HCT116 (cell line): ENCODE data around the gene GRM4. TPM values are rescaled to one million over a fixed set of nuclear protein-coding genes. Genes with fewer than 3 reads are reported as not detected.

Experiments used
- ATAC-seq: fragments of 200-7000 bp; cut with Tn5 transposase; 2 replicates; pipeline ENCODE4 v1.9.1; 2020; ENCODE audit warnings: mild to moderate bottlenecking, moderate library complexity
- BruUV-seq: library from RNA; stranded (reverse); fragments of 400-500 nt; replicated peaks from 2 replicates; lab custom pipeline; 2021; lab: Mats Ljungman, UMichigan
- CTCF ChIA-PET: fragments of 300-600 bp; sonication (Branson Sonifier 250); formaldehyde crosslinking; loops from one replicate; lab custom pipeline; 2021; ENCODE audit warnings: antibody characterized with exemption; lab: Charles Lee
- POLR2A ChIA-PET: fragments of 300-600, 350-600 bp; sonication (Branson Sonifier 250); formaldehyde crosslinking; loops from one replicate; lab custom pipeline; 2021; ENCODE audit warnings: antibody characterized with exemption; lab: Charles Lee
- RAD21 ChIA-PET, 2 experiments: fragments of 300-600 bp; sonication (Branson Sonifier 250); formaldehyde crosslinking; loops; one replicate each; lab custom pipeline; 2023; ENCODE audit warnings: low total read pairs in 2 of 2; ENCODE audit not compliant: uncharacterized antibody in 2 of 2, unreplicated experiment in 2 of 2, low non-redundant PET in 1 of 2; lab: Charles Lee
- DNase-seq: peaks from one replicate; pipeline ENCODE4 v3.0.0-alpha.2; 2010; ENCODE audit warnings: low read depth, low spot score
- H2AFZ ChIP-seq: fragments of 200-600 bp; shearing (Covaris generic), sonication (generic); 2 replicates; pipeline ENCODE4 v1.6.1; 2017; ENCODE audit warnings: low read depth, mixed run types, mixed read lengths, antibody characterized with exemption, low read length; ENCODE audit not compliant: poor library complexity, severe bottlenecking
- H3K27ac ChIP-seq: 2 replicates; pipeline ENCODE4 v1.5.1; 2012; ENCODE audit warnings: low read depth, low read length
- H3K27me3 ChIP-seq: fragments of 200-600 bp; sonication (generic); 2 replicates; pipeline ENCODE4 v1.6.1; 2016; ENCODE audit warnings: mixed run types, low read length, mixed read lengths; ENCODE audit not compliant: insufficient read depth
- H3K36me3 ChIP-seq, 2 experiments: fragments of 200-500 bp in 1 of 2; fragments of 200-600 bp in 1 of 2; sonication (Bioruptor generic) in 1 of 2; sonication (generic) in 1 of 2; 2 replicates each; pipeline versions ENCODE4 v1.5.1 to v1.6.1; 2014 to 2016; ENCODE audit warnings: low read length in 2 of 2, inconsistent platforms in 1 of 2, mixed read lengths in 1 of 2, mixed run types in 1 of 2; ENCODE audit not compliant: insufficient read depth in 2 of 2, control insufficient read depth in 1 of 2
- H3K4me1 ChIP-seq, 2 experiments: fragments of 200-600 bp in 1 of 2; sonication (generic) in 1 of 2; 2 replicates each; pipeline versions ENCODE4 v1.5.1 to v1.6.1; 2012 to 2017; ENCODE audit warnings: low read length in 2 of 2, inconsistent platforms in 1 of 2, mild to moderate bottlenecking in 1 of 2, mixed read lengths in 1 of 2, mixed run types in 1 of 2, moderate library complexity in 1 of 2; ENCODE audit not compliant: insufficient read depth in 2 of 2, control insufficient read depth in 1 of 2
- H3K4me2 ChIP-seq: fragments of 200-600 bp; sonication (generic); 2 replicates; pipeline ENCODE4 v1.6.1; 2017; ENCODE audit warnings: mixed run types, low read length, mixed read lengths
- H3K4me3 ChIP-seq, 2 experiments: fragments of 200-600 bp in 1 of 2; sonication (generic) in 1 of 2; replicated peaks in 1 of 2; 2 replicates each; pipeline ENCODE4 v1.5.1; 2011 to 2016; ENCODE audit warnings: low read length in 2 of 2, control low read depth in 1 of 2, low read depth in 1 of 2, mild to moderate bottlenecking in 1 of 2, mixed read lengths in 1 of 2, mixed run types in 1 of 2
- H3K79me2 ChIP-seq: fragments of 200-600 bp; sonication (generic); 2 replicates; pipeline ENCODE4 v1.6.1; 2017; ENCODE audit warnings: mild to moderate bottlenecking, mixed run types, low read length, moderate library complexity, mixed read lengths; ENCODE audit not compliant: insufficient read depth
- H3K9ac ChIP-seq: fragments of 200-600 bp; sonication (generic); 2 replicates; pipeline ENCODE4 v1.6.1; 2016; ENCODE audit warnings: low read length, mixed read lengths
- H3K9me2 ChIP-seq: fragments of 200-600 bp; sonication (generic), shearing (Covaris generic); 2 replicates; pipeline ENCODE4 v1.6.1; 2017; ENCODE audit warnings: mixed run types, mild to moderate bottlenecking, moderate library complexity; ENCODE audit not compliant: insufficient read depth
- H3K9me3 ChIP-seq, 2 experiments: fragments of 200-500 bp in 1 of 2; fragments of 200-600 bp in 1 of 2; sonication (Bioruptor generic) in 1 of 2; sonication (generic) in 1 of 2; 2 replicates each; pipeline ENCODE4 v1.6.1; 2014 to 2017; ENCODE audit warnings: low read length in 2 of 2, mixed read lengths in 2 of 2, inconsistent platforms in 1 of 2, low read depth in 1 of 2, mild to moderate bottlenecking in 1 of 2, mixed run types in 1 of 2, moderate library complexity in 1 of 2; ENCODE audit not compliant: control insufficient read depth in 1 of 2, insufficient read depth in 1 of 2
- H4K20me1 ChIP-seq: fragments of 200-600 bp; sonication (generic), shearing (Covaris generic); 2 replicates; pipeline ENCODE4 v1.6.1; 2017; ENCODE audit warnings: mixed run types, mild to moderate bottlenecking, moderate library complexity; ENCODE audit not compliant: insufficient read depth
- ATF3 ChIP-seq: IDR thresholded peaks from 2 replicates; pipeline ENCODE4 v1.6.1; 2012
- CBX3 ChIP-seq: IDR thresholded peaks from 2 replicates; pipeline ENCODE4 v1.6.1; 2012; ENCODE audit warnings: low read depth
- CEBPB ChIP-seq: IDR thresholded peaks from 2 replicates; pipeline ENCODE4 v1.6.1; 2012; ENCODE audit warnings: low read depth
- EGR1 ChIP-seq: IDR thresholded peaks from 2 replicates; pipeline ENCODE4 v1.6.1; 2012; ENCODE audit warnings: low read depth
- FOSL1 ChIP-seq: IDR thresholded peaks from 2 replicates; pipeline ENCODE4 v1.6.1; 2012; ENCODE audit warnings: low read depth
- JUND ChIP-seq: IDR thresholded peaks from 2 replicates; pipeline ENCODE4 v1.6.1; 2012
- POLR2AphosphoS5 ChIP-seq: IDR thresholded peaks from 2 replicates; pipeline ENCODE4 v1.6.1; 2011; ENCODE audit warnings: mild to moderate bottlenecking, low read depth, low read length, moderate library complexity
- RAD21 ChIP-seq: IDR thresholded peaks from 2 replicates; pipeline ENCODE4 v1.6.1; 2012; ENCODE audit warnings: low read depth, mild to moderate bottlenecking
- REST ChIP-seq: IDR thresholded peaks from 2 replicates; pipeline ENCODE4 v1.6.1; 2012; ENCODE audit warnings: low read depth
- YY1 ChIP-seq: IDR thresholded peaks from 2 replicates; pipeline ENCODE4 v1.6.1; 2011; ENCODE audit warnings: low read length, low read depth, moderate library complexity, mild to moderate bottlenecking; ENCODE audit not compliant: insufficient replicate concordance; ENCODE audit errors: extremely low read depth
- ZFX ChIP-seq: fragments of 450-650 bp; IDR thresholded peaks from 2 replicates; pipeline ENCODE4 v1.6.1; 2017
- ZNF274 ChIP-seq: fragments of 200-500 bp; sonication (Bioruptor generic); IDR thresholded peaks from 2 replicates; pipeline ENCODE4 v1.6.1; 2014; ENCODE audit warnings: mild to moderate bottlenecking, low read depth, low read length, inconsistent platforms
- intact Hi-C: fragments of 100-400 bp; cut with micrococcal nuclease; formaldehyde crosslinking; loops from 2 replicates; pipeline ENCODE4 v1.10.0; 2022
- total RNA-seq: library from RNA; stranded (reverse); gene quantifications from one replicate; pipeline ENCODE4 v1.2.1, GENCODE V29; 2021; ENCODE audit not compliant: unreplicated experiment
- TF ChIP-seq, protein P1 (sequence below): IDR thresholded peaks from 2 replicates; pipeline ENCODE4 v1.6.1; 2011; ENCODE audit warnings: mild to moderate bottlenecking, low read length, moderate library complexity; ENCODE audit not compliant: insufficient replicate concordance; ENCODE audit errors: extremely low read depth

GRM4 gene
- total RNA-seq, 1 experiment from 2014 or later, result 2.6 TPM

DNA sequence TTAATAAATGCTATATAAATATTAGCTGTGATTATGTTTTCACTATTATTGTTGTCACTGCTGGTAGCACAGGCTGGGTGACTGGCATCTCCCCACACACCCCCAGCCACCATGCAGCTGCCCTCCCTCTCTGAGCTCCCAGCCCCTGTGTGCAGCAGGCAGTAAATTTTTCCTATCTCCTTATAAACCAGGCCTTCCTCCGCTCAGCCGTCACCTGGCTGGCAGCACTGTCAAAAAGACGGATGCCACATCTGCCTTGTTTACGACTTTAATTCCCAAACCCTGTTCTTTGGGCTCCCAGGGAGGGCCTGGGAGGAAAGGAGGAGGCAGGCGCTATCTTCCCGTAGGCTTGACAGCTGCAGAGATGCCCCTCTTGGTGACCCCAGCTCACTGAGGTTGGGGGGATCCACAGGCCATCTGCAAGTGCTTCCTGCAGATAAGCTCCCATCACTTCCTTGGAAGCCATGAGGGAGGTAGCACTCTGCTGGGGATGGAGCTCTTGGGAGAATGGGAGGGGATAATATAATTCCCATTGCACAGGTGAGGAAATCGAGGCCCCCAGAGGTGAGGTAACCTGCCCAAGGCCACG is 94.5 kb downstream of the GRM4 start:
- POLR2A ChIA-PET, result no interaction called here
- Histone ChIP-seq H3K4me2 (no peak overlapping the region), H3K36me3 (no peaks in the 10 kb centered on the region), H3K4me1 (peaks cover 5 to 16% of the 10 kb centered on the region in 2 experiments; a peak in 3 of 4 replicates), H3K4me3 (no peak overlapping the region), H3K79me2 (no peaks in the 10 kb centered on the region), H3K9me2 (no peaks in the 10 kb centered on the region), H3K9ac (no peak overlapping the region), H2AFZ (no peak overlapping the region), H3K27me3 (no peaks in the 10 kb centered on the region), H3K27ac (no peak overlapping the region), H3K9me3 (no peaks in the 10 kb centered on the region), H4K20me1 (no peaks in the 10 kb centered on the region)
- DNase-seq (no peak), ATAC-seq (no peak)
- CTCF ChIA-PET, result no interaction called here
- RAD21 ChIA-PET, result no interaction called here
- BruUV-seq, result no TSS peak
- intact Hi-C loops, result no loop called here
- TF ChIP-seq FOSL1, result no peak
- no peak for TF ChIP-seq JUND
- no peak for TF ChIP-seq ATF3
- no peak for TF ChIP-seq POLR2AphosphoS5
- TF ChIP-seq CBX3, result no peak
- TF ChIP-seq, protein P1, sequence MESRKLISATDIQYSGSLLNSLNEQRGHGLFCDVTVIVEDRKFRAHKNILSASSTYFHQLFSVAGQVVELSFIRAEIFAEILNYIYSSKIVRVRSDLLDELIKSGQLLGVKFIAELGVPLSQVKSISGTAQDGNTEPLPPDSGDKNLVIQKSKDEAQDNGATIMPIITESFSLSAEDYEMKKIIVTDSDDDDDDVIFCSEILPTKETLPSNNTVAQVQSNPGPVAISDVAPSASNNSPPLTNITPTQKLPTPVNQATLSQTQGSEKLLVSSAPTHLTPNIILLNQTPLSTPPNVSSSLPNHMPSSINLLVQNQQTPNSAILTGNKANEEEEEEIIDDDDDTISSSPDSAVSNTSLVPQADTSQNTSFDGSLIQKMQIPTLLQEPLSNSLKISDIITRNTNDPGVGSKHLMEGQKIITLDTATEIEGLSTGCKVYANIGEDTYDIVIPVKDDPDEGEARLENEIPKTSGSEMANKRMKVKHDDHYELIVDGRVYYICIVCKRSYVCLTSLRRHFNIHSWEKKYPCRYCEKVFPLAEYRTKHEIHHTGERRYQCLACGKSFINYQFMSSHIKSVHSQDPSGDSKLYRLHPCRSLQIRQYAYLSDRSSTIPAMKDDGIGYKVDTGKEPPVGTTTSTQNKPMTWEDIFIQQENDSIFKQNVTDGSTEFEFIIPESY, result no peak
- no peak for TF ChIP-seq EGR1
- no peak for TF ChIP-seq ZNF274
- TF ChIP-seq REST, result no peak
- no peak for TF ChIP-seq ZFX
- TF ChIP-seq RAD21, result no peak
- TF ChIP-seq CEBPB, result no peak
- no peak for TF ChIP-seq YY1
